Left lung (tissue), 10 donors: ENCODE data around the gene FBXL3. TPM values are rescaled to one million over a fixed set of nuclear protein-coding genes. Genes with fewer than 3 reads are reported as not detected.
A peak's percentile ranks its signal among the peaks of the same experiment; 100 is the strongest.

Experiments
- ATAC-seq: fragments of 200-7000 bp; cut with Tn5 transposase; one replicate; pipeline ENCODE4 v1.9.1; 2020; ENCODE audit warnings: moderate library complexity
- DNase-seq, 4 donors: peaks; one replicate each; pipeline ENCODE4 v3.0.0-alpha.2; 2013 to 2020
- H3K27ac ChIP-seq, 2 donors: fragments of 200-600 bp; sonication (generic) in 1 of 2; one replicate each; pipeline versions ENCODE4 v1.5.0 to v1.8.0; 2020 to 2021
- H3K27me3 ChIP-seq, 2 donors: fragments of 200-600 bp; sonication (generic) in 1 of 2; one replicate each; pipeline versions ENCODE4 v1.5.0 to v1.8.0; 2020 to 2021
- H3K36me3 ChIP-seq, 2 donors: fragments of 200-600 bp; sonication (generic) in 1 of 2; one replicate each; pipeline versions ENCODE4 v1.5.0 to v1.8.0; 2020 to 2021
- H3K4me1 ChIP-seq, 2 donors: fragments of 200-600 bp; one replicate each; pipeline ENCODE4 v1.8.0; 2021
- H3K4me3 ChIP-seq, 2 donors: fragments of 200-600 bp; sonication (generic) in 1 of 2; one replicate each; pipeline versions ENCODE4 v1.5.0 to v1.8.0; 2020 to 2021; ENCODE audit warnings: mild to moderate bottlenecking in 1 of 2
- H3K9me3 ChIP-seq, 2 donors: fragments of 200-600 bp; sonication (generic) in 1 of 2; one replicate each; pipeline versions ENCODE4 v1.5.0 to v1.8.0; 2020 to 2021
- intact Hi-C, 2 donors: fragments of 100-400 bp; cut with DNase I; formaldehyde crosslinking; loops; one replicate each; pipeline versions ENCODE4 v1.11.2 to v1.14.2; 2022
- polyA plus RNA-seq, 6 donors: library from polyadenylated mRNA; unstranded; fragments of 120-200 nt; gene quantifications; one replicate each; pipeline ENCODE4 v1.2.1, GENCODE V29; 2013; ENCODE audit not compliant: insufficient read length in 6 of 6
- total RNA-seq, 2 donors: library from RNA; stranded (reverse); fragmentation: NEBNext Ultra II Directional; extraction: Animal tissue kit (Norgen Biotek cat#: 25700); gene quantifications; one replicate each; pipeline ENCODE4 v1.2.1, GENCODE V29; 2021
- TF ChIP-seq, protein P1 (sequence below), 2 donors: fragments of 200-600 bp; sonication (generic) in 1 of 2; IDR thresholded peaks; one replicate each; pipeline versions ENCODE4 v1.5.0 to v1.8.0; 2021; ENCODE audit warnings: antibody characterized with exemption in 2 of 2
- donor health status: DM: no; HTN: yes; CAD: no.
- donor health status: DM: no; HTN: no; CAD: no.

The FBXL3 gene
- total and polyA plus RNA-seq, 8 donors, result 38.8 to 69.2 (median 61.0) TPM

DNA sequence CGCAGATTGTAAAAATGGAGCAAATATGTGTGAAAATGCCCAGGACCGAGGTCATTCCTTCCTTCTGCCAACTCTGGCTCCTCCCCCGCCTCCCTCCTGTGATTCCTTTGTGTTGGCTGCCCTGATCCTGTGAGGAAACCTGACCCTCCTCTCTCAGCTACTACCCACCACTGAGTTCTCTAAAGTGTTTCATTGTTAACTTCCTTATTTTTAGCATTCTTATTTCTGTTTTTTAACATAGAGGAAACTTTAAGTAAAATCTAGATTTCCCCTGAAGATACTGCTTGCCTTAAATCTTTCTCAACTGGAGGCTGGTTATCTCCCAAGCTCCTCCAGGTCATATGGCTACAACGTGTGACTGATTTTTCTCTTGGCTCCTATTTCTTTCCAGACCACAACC, 21.7 kb upstream of the FBXL3 start:
- H3K4me3 ChIP-seq, result no peak overlapping the region
- DNase-seq, result no peak
- peaks cover 0 to 15% of the 10 kb centered on the region in 2 donors for H3K4me1 ChIP-seq
- TF ChIP-seq, protein P1, sequence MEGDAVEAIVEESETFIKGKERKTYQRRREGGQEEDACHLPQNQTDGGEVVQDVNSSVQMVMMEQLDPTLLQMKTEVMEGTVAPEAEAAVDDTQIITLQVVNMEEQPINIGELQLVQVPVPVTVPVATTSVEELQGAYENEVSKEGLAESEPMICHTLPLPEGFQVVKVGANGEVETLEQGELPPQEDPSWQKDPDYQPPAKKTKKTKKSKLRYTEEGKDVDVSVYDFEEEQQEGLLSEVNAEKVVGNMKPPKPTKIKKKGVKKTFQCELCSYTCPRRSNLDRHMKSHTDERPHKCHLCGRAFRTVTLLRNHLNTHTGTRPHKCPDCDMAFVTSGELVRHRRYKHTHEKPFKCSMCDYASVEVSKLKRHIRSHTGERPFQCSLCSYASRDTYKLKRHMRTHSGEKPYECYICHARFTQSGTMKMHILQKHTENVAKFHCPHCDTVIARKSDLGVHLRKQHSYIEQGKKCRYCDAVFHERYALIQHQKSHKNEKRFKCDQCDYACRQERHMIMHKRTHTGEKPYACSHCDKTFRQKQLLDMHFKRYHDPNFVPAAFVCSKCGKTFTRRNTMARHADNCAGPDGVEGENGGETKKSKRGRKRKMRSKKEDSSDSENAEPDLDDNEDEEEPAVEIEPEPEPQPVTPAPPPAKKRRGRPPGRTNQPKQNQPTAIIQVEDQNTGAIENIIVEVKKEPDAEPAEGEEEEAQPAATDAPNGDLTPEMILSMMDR (IDR thresholded peaks at IDR 0.05), result no peak
- peaks cover 0 to 82% of the 10 kb centered on the region in 2 donors for H3K36me3 ChIP-seq
- peak overlapping the region in 1 of 2 donors; percentile 46 for H3K27ac ChIP-seq
- peak; percentile 51 for ATAC-seq
- intact Hi-C loops, result no loop called here
- H3K27me3 ChIP-seq, result no peaks in the 10 kb centered on the region
- no peaks in the 10 kb centered on the region for H3K9me3 ChIP-seq

DNA sequence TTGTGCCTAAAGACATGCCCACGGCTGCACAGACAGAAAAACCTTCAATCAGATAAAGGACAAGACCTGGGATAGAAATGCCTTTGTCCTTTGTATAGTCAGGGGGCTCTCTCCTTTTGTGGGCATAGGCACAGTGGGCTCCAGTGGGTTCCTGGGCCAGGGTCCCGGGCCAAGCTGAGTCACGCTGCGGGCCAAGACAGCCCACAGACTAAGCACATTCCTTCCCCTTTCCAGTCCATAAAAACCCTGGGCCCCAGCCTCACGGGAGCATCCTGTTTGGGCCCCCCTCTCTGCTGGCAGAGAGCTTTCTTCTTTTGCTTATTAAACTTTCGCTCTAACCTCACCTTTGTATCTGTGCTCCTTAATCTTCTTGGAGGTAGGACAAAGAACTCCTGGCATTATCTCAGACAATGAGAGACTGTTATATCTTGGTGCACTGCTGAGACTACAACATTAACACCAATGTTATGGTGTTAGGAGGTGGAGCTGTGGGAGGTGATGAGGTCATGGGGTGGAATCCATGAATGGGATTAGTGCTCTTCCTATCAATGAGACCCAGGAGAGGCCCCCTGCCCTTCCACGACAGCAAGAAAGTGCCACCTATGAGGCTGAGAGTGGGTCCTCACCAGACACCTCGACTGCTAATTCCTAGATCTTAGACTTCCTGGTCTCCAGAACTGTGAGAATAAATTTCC, 20.8 kb upstream of the FBXL3 start:
- Histone ChIP-seq H3K27ac (no peak overlapping the region), H3K4me3 (no peak overlapping the region), H3K27me3 (no peaks in the 10 kb centered on the region), H3K9me3 (no peaks in the 10 kb centered on the region), H3K4me1 (peaks cover 0 to 15% of the 10 kb centered on the region in 2 donors), H3K36me3 (peaks cover 0 to 80% of the 10 kb centered on the region in 2 donors)
- intact Hi-C loops, result no loop called here
- ATAC-seq (no peak), DNase-seq (no peak)
- TF ChIP-seq, protein P1 (IDR thresholded peaks at IDR 0.05), result no peak

DNA sequence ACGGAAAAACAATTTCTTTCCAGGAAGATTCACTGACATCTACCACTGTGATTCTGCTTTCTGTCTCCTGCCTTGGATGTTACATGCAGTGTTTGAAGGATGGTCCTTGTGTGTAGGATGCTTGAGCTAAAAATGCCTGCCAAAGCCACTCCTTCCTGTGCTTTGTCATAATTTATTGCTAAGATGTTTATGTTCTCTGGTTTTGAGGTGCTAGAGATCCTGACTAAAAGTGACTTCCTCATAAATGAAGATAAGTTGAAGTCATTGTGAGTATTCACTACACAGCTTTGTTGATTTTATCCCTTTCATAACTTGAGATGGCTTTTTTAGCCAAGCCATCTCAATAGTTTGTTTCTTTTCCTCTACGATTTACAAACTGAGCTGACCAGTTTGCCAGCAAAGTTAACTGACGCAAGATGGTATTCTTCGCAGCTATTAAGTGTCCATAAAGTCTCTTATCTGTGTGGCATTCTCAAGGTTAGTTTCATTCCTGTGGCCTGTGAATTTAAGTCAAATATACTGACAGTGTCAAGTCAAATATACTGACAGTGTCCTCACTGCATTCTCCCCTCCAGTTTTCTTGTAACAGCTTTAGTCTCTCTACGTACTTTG, 15.7 kb upstream of the FBXL3 start:
- TF ChIP-seq, protein P1 (IDR thresholded peaks at IDR 0.05), result no peak
- H3K27ac ChIP-seq, result peak overlapping the region in 1 of 2 donors; percentile 2
- no peaks in the 10 kb centered on the region for H3K9me3 ChIP-seq
- no peaks in the 10 kb centered on the region for H3K4me1 ChIP-seq
- peaks cover 0 to 42% of the 10 kb centered on the region in 2 donors for H3K36me3 ChIP-seq
- no peak overlapping the region for H3K4me3 ChIP-seq
- ATAC-seq (peak; percentile 42), DNase-seq (no peak)
- no peaks in the 10 kb centered on the region for H3K27me3 ChIP-seq
- intact Hi-C loops, result no loop called here

DNA sequence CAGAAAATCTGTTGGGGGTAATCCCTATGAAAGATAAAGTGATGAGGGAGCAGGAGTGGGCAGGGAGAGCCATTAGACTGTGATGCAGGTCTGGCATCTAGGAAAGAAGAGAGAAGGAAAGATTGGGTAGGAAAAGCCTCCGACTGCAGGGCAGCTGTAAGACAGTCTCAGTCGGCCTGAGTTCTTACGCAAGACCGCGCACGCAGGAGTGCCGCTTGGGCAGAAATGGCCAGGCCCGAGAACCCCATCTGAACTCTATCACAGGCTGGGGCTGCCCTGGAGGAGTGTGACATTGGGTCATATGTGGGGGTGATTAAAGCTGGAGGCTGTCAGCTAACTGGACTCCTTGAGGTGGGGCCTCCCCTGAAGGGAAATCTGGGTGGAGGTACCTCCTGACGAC, 13.9 kb upstream of the FBXL3 start:
- H3K36me3 ChIP-seq, result peaks cover 0 to 26% of the 10 kb centered on the region in 2 donors
- no peaks in the 10 kb centered on the region for H3K27me3 ChIP-seq
- no peak for ATAC-seq
- H3K27ac ChIP-seq, result no peak overlapping the region
- H3K9me3 ChIP-seq, result no peaks in the 10 kb centered on the region
- TF ChIP-seq, protein P1 (IDR thresholded peaks at IDR 0.05), result no peak
- intact Hi-C loops, result no loop called here
- H3K4me3 ChIP-seq, result no peak overlapping the region
- no peak for DNase-seq
- H3K4me1 ChIP-seq, result no peaks in the 10 kb centered on the region

DNA sequence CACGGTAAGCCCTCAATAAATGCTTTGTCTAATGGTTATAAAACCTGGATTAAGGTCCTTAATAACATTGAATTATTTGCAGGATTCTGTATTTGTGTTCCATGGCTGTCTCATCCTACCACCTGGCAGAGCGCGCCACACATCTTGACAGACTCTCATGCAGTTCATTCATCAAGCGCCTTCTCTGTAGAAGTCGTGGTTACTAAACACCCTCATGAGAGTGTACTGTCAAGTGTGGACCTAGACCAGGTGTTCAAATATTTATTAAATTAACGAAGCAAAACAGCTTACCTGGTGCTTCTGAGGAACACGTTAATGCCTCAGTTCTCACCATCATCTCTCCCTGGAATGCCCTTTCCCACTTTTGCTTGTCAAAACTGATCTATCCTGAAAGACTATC, 13.1 kb upstream of the FBXL3 start:
- no peaks in the 10 kb centered on the region for H3K4me1 ChIP-seq
- H3K4me3 ChIP-seq, result no peak overlapping the region
- no peak overlapping the region for H3K27ac ChIP-seq
- H3K9me3 ChIP-seq, result no peaks in the 10 kb centered on the region
- H3K36me3 ChIP-seq, result peaks cover 0 to 21% of the 10 kb centered on the region in 2 donors
- intact Hi-C loops, result no loop called here
- TF ChIP-seq, protein P1 (IDR thresholded peaks at IDR 0.05), result no peak
- no peak for ATAC-seq
- DNase-seq, result no peak
- H3K27me3 ChIP-seq, result no peaks in the 10 kb centered on the region
